HepG2 (cell line): Measurements from ENCODE around the gene PPP6R2. TPM values are rescaled to one million over a fixed set of nuclear protein-coding genes. Genes with fewer than 3 reads are reported as not detected.

Experiments
- BHLHE40 ChIP-seq: IDR thresholded peaks from 2 replicates; pipeline ENCODE4 v1.6.1; 2011; ENCODE audit warnings: low read length, improper control_type of control experiment
- CBX5 ChIP-seq: sonication (generic); formaldehyde crosslinking; IDR thresholded peaks from 2 replicates; pipeline ENCODE4 v1.4.0; 2020; ENCODE audit warnings: missing genetic modification reagents, borderline replicate concordance
- CEBPB ChIP-seq: IDR thresholded peaks from 2 replicates; pipeline ENCODE4 v1.6.1; 2011; ENCODE audit warnings: low read depth, low read length, improper control_type of control experiment, borderline replicate concordance
- KIAA2018 ChIP-seq: sonication (generic); formaldehyde crosslinking; IDR thresholded peaks from 2 replicates; pipeline ENCODE4 v1.5.0; 2020; ENCODE audit warnings: mild to moderate bottlenecking, missing genetic modification reagents, borderline replicate concordance
- SCMH1 ChIP-seq: sonication (generic); formaldehyde crosslinking; IDR thresholded peaks from 2 replicates; pipeline ENCODE4 v1.9.0; 2021; ENCODE audit warnings: missing genetic modification reagents, mild to moderate bottlenecking, borderline replicate concordance
- ZKSCAN1 ChIP-seq: fragments of 150-350 bp; IDR thresholded peaks from 2 replicates; pipeline ENCODE4 v1.6.1; 2014; ENCODE audit warnings: low read length
- ZNF451 ChIP-seq: sonication (generic); formaldehyde crosslinking; IDR thresholded peaks from 2 replicates; pipeline ENCODE4 v1.5.0; 2020; ENCODE audit warnings: mild to moderate bottlenecking, missing genetic modification reagents
- ZNF83 ChIP-seq: sonication (generic); formaldehyde crosslinking; IDR thresholded peaks from 2 replicates; pipeline ENCODE4 v1.4.0; 2020; ENCODE audit warnings: missing genetic modification reagents, mild to moderate bottlenecking, borderline replicate concordance
- polyA plus RNA-seq, 8 experiments: library from polyadenylated mRNA; depleted of rRNA in 3 of 8; stranded (reverse) in 7 of 8; unstranded in 1 of 8; fragments of >200 nt; fragmentation: Illumina TruSeq in 4 of 8; extraction: Trizol in 4 of 8; gene quantifications; 2 replicates each; pipeline versions ENCODE4 v1.2.1 to v1.2.3, GENCODE V29; 2011 to 2016; ENCODE audit warnings: low read depth in 4 of 8, missing spikeins in 1 of 8, mixed read lengths in 1 of 8; ENCODE audit not compliant: insufficient read depth in 1 of 8
- total RNA-seq, 5 experiments: library from RNA; depleted of rRNA; stranded (reverse); fragments of >200 nt; fragmentation: Illumina TruSeq; extraction: Trizol; gene quantifications; 2 replicates each; pipeline ENCODE4 v1.2.3, GENCODE V29; 2016; ENCODE audit warnings: low read depth in 1 of 5

The PPP6R2 gene
- total and polyA plus RNA-seq, 2 of the 13 experiments (the other 11 are each of a cell fraction or from before 2014, with no cell fraction given) = 55.0 to 102 TPM

GRCh38 chr22:50310949-50311444 lies 32.1 kb upstream of the PPP6R2 start (continued):
- TF ChIP-seq KIAA2018 (CRISPR knock-in tag) = no peak
- no peak for TF ChIP-seq ZKSCAN1
- TF ChIP-seq ZNF83 = no peak
- no peak for TF ChIP-seq BHLHE40
- TF ChIP-seq SCMH1 (CRISPR knock-in tag) = no peak
- TF ChIP-seq CBX5 (CRISPR knock-in tag) = 0 out of 2 replicates have a peak, but pooled peaks have one; percentile 49
- TF ChIP-seq CEBPB = no peak
- TF ChIP-seq ZNF451 (CRISPR knock-in tag) = 0 out of 2 replicates have a peak, but pooled peaks have one; percentile 33
- TF ChIP-seq, all 625 proteins: peak for 61
